Body of pancreas (tissue), 4 donors: ENCODE results near the gene ZFPL1. TPM values are rescaled to one million over a fixed set of nuclear protein-coding genes. Genes with fewer than 3 reads are reported as not detected.
A peak's percentile ranks its signal among the peaks of the same experiment; 100 is the strongest.

Experiments
- ATAC-seq: fragments of 150-250 bp; one replicate; pipeline ENCODE4 v1.9.1; 2016
- DNase-seq, 4 donors: peaks; one replicate each; pipeline ENCODE4 v3.0.0-alpha.2; 2019
- H3K27ac ChIP-seq, 4 donors: fragments of 200-600 bp; sonication (generic); 1 replicate in 3 of 4; 2 replicates in 1 of 4; pipeline versions ENCODE4 v1.5.1 to v1.6.1; 2016 to 2019; ENCODE audit warnings: mild to moderate bottlenecking in 1 of 4, mixed read lengths in 1 of 4, moderate library complexity in 1 of 4
- H3K27me3 ChIP-seq, 2 donors: fragments of 200-600 bp; sonication (generic); one replicate each; pipeline ENCODE4 v1.6.0; 2016; ENCODE audit warnings: mild to moderate bottlenecking in 1 of 2
- H3K36me3 ChIP-seq, 2 donors: fragments of 200-600 bp; sonication (generic); replicated peaks in 1 of 2; 2 replicates each; pipeline ENCODE4 v1.5.1; 2016; ENCODE audit warnings: low read depth in 2 of 2; ENCODE audit not compliant: insufficient read depth in 1 of 2
- H3K4me1 ChIP-seq: fragments of 200-600 bp; sonication (generic); one replicate; pipeline ENCODE4 v1.6.0; 2016
- H3K4me3 ChIP-seq, 2 donors: fragments of 200-600 bp; sonication (generic); 1 replicate in 1 of 2; 2 replicates in 1 of 2; pipeline ENCODE4 v1.5.1; 2016 to 2019
- H3K9me3 ChIP-seq, 3 donors: fragments of 200-600 bp; sonication (generic); 1 replicate in 2 of 3; 2 replicates in 1 of 3; pipeline ENCODE4 v1.5.1; 2016
- POLR2A ChIP-seq, 3 donors: fragments of 450-650 bp; IDR thresholded peaks; one replicate each; pipeline ENCODE4 v1.6.1; 2016; ENCODE audit warnings: antibody characterized with exemption in 3 of 3, mild to moderate bottlenecking in 2 of 3
- WGBS, 2 donors: methylation state at CpG; one replicate each; pipeline ENCODE4 v1.1.5; 2017; 5-methylcytosine and 5-hydroxymethylcytosine counted together
- intact Hi-C: fragments of 100-400 bp; cut with DNase I; formaldehyde crosslinking; loops from one replicate; pipeline ENCODE4 v1.15.1; 2023
- total RNA-seq, 2 donors: library from RNA; depleted of rRNA; stranded (reverse); fragments of >200 nt; gene quantifications; one replicate each; pipeline ENCODE4 v1.1.0, GENCODE V29; 2016
- TF ChIP-seq, protein P1 (sequence below), 7 experiments: fragments of 450-650 bp in 4 of 7; fragments of 200-600 bp in 3 of 7; sonication (generic) in 3 of 7; IDR thresholded peaks; one replicate each; pipeline ENCODE4 v1.5.1; 2016 to 2019; ENCODE audit warnings: antibody characterized with exemption in 7 of 7

ZFPL1 gene
- total RNA-seq, 2 donors from 2014 or later = 23.1 to 29.3 TPM

DNA sequence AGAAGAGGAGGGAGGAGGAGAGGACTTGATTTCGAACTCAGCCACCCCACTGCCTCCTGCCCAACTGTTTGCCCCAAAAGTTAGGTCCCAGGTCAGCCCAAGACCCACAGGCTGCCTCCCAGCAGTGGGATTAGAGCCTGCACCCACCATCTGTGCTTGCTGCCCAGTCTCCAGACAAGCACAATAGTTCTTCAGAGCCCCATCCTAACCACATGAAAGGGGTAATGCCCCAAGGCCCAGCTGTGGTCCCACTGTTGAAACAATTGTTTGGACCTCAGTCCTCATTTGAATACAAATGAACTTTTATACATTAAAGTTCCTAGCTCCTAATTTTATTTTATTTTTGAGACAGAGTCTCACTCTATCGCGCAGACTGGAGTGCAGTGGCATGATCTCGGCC, 6.6 kb downstream of the ZFPL1 start:
- TF ChIP-seq, protein P1, sequence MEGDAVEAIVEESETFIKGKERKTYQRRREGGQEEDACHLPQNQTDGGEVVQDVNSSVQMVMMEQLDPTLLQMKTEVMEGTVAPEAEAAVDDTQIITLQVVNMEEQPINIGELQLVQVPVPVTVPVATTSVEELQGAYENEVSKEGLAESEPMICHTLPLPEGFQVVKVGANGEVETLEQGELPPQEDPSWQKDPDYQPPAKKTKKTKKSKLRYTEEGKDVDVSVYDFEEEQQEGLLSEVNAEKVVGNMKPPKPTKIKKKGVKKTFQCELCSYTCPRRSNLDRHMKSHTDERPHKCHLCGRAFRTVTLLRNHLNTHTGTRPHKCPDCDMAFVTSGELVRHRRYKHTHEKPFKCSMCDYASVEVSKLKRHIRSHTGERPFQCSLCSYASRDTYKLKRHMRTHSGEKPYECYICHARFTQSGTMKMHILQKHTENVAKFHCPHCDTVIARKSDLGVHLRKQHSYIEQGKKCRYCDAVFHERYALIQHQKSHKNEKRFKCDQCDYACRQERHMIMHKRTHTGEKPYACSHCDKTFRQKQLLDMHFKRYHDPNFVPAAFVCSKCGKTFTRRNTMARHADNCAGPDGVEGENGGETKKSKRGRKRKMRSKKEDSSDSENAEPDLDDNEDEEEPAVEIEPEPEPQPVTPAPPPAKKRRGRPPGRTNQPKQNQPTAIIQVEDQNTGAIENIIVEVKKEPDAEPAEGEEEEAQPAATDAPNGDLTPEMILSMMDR (IDR thresholded peaks at IDR 0.05) = no peak
- TF ChIP-seq POLR2A (IDR thresholded peaks at IDR 0.05) = no peak
- H3K9me3 ChIP-seq = no peaks in the 10 kb centered on the region
- H3K27me3 ChIP-seq = no peaks in the 10 kb centered on the region
- WGBS, 2 donors = 96 to 100% methylated on average over 4 of the region's 4 CpGs
- peaks cover 0 to 21% of the 10 kb centered on the region in 2 donors for H3K36me3 ChIP-seq
- no peak overlapping the region for H3K4me3 ChIP-seq
- intact Hi-C loops = no loop called here
- ATAC-seq = no peak
- peaks cover 3% of the 10 kb centered on the region for H3K4me1 ChIP-seq
- H3K27ac ChIP-seq = no peak overlapping the region
- DNase-seq = no peak

DNA sequence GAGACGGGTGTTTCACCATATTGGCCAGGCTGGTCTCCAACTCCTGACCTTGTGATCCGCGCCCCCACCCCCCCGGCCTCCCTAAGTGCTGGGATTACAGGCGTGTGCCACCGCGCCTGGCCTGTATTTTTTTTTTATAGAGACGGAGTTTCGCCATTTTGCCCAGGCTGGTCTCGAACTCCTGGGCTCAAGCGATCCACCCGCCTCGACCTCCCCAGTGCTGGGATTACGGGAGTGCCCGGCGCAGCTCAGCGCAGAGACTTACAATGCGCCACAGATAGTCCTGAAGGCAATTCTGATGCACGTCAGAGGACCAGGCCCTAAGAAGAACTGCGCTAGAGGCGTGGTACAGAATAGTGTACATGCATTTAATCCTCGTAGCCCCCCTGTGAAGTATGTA, 11.4 kb downstream of the ZFPL1 start:
- H3K9me3 ChIP-seq = no peaks in the 10 kb centered on the region
- TF ChIP-seq, protein P1 (IDR thresholded peaks at IDR 0.05) = no peak
- TF ChIP-seq POLR2A (IDR thresholded peaks at IDR 0.05) = no peak
- intact Hi-C loops = no loop called here
- ATAC-seq (no peak), DNase-seq (no peak)
- H3K36me3 ChIP-seq = no peaks in the 10 kb centered on the region
- peak overlapping the region; percentile 84 to 99 (median 94) for H3K27ac ChIP-seq
- H3K4me1 ChIP-seq = peaks cover 27% of the 10 kb centered on the region
- no peaks in the 10 kb centered on the region for H3K27me3 ChIP-seq
- no peak overlapping the region for H3K4me3 ChIP-seq
- WGBS, 2 donors = 55 to 65% methylated on average over 22 of the region's 22 CpGs

DNA sequence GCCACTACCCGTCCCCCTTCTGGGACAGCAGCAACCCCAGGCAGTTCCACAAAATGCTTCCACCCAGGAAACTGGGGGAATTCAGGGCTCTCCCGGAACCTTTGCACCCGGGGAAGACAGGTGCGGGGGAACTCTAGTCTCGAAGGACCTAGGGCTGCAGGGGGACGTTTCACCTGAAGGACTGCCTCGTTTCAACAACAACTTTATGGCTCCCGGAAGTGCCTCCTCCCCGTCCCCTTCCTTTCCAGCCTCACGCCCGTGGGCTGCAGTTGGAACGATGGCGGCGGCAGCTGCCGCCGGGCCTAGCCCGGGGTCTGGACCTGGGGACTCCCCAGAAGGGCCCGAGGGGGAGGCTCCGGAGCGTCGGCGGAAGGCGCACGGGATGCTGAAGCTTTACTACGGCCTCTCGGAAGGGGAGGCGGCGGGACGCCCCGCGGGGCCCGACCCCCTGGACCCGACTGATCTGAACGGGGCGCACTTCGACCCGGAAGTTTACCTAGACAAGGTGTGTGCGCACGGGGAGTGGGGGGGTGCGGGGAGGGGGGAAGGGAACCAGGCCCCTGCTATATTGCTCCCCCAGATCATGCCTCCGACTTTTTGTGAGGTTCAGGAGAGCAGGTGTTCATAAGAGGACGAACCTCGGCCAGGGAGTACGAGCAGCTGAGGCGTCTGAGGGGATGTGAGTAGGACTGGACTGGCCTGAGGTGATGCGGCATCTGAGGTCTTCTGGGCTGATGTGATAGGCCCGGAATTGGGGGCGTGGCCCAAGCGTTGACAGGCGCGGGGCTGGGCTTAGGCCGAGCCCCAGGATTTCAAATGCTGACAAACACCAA, 12.2 kb downstream of the ZFPL1 start, which contains the start of gene VPS51:
Gene VPS51, plus strand, starts transcription at position 241 of the 833 bp plus-strand sequence. Its CDS starts 37 bp downstream, at position 278.
- intact Hi-C loops = no loop called here
- peak within 1 kb of the TSS; percentile 84 to 99 (median 94) for H3K27ac ChIP-seq
- no peaks in the 10 kb centered on the region for H3K9me3 ChIP-seq
- no peaks in the 10 kb centered on the region for H3K36me3 ChIP-seq
- H3K4me1 ChIP-seq = peaks cover 34% of the 10 kb centered on the region
- WGBS, 2 donors = 0 to 1% methylated on average over 8 to 40 of the region's 52 CpGs
- ATAC-seq (peak; percentile 95), DNase-seq (peak; percentile 88 to 95 (median 94))
- no peaks in the 10 kb centered on the region for H3K27me3 ChIP-seq
- H3K4me3 ChIP-seq = peak within 1 kb of the TSS; percentile 83 to 84
- TF ChIP-seq, protein P1 (IDR thresholded peaks at IDR 0.05) = peak in 3 of 7 experiments; percentile 17 to 39 (median 30)
- peak; percentile 68 to 86 (median 85) for TF ChIP-seq POLR2A (IDR thresholded peaks at IDR 0.05)

DNA sequence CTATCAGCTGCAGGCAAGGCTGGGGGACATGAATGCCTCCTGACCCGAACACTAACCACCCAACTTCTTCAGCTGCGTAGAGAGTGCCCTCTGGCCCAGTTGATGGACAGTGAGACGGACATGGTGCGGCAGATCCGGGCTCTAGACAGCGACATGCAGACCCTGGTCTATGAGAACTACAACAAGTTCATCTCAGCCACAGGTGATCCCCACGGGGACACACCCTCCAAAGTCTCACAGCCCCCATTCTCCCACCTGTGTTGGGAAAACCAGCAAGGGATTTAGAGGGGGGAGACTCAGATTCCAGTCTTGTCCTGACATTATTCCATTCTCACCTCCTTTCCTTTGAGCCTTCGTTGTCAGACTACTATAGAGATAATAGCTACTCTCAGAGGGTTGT, 12.9 kb downstream of the ZFPL1 start:
- TF ChIP-seq, protein P1 (IDR thresholded peaks at IDR 0.05) = no peak
- no peak for TF ChIP-seq POLR2A (IDR thresholded peaks at IDR 0.05)
- Histone ChIP-seq H3K4me3 (peak overlapping the region; percentile 83 to 84), H3K27ac (peak overlapping the region; percentile 84 to 99 (median 94)), H3K4me1 (peaks cover 41% of the 10 kb centered on the region), H3K9me3 (no peaks in the 10 kb centered on the region), H3K27me3 (no peaks in the 10 kb centered on the region), H3K36me3 (no peaks in the 10 kb centered on the region)
- no peak for ATAC-seq
- DNase-seq = no peak
- 22 to 33% methylated on average over 1 to 8 of the region's 8 CpGs for WGBS, 2 donors
- intact Hi-C loops = no loop called here
